NT2/D1 (cell line): Measurements from ENCODE around the gene KLRC3.

Experiments
- DNase-seq: peaks from one replicate; pipeline ENCODE4 v3.0.0-alpha.2; 2011; ENCODE audit warnings: low read depth, low spot score
- H3K27me3 ChIP-seq: 2 replicates; pipeline ENCODE4 v1.6.0; 2011; ENCODE audit warnings: mild to moderate bottlenecking; ENCODE audit not compliant: insufficient read length, insufficient read depth
- H3K36me3 ChIP-seq: 2 replicates; pipeline ENCODE4 v1.6.1; 2011; ENCODE audit warnings: mild to moderate bottlenecking, low read length, mixed read lengths; ENCODE audit not compliant: insufficient read depth, insufficient read length
- H3K4me1 ChIP-seq: 2 replicates; pipeline ENCODE4 v1.5.1; 2011; ENCODE audit not compliant: insufficient read depth, insufficient read length
- H3K4me3 ChIP-seq: 2 replicates; pipeline ENCODE4 v1.5.1; 2011; ENCODE audit warnings: low read depth; ENCODE audit not compliant: insufficient read length
- H3K9ac ChIP-seq: 2 replicates; pipeline ENCODE4 v1.6.0; 2011; ENCODE audit warnings: low read depth; ENCODE audit not compliant: insufficient read length
- H3K9me3 ChIP-seq: 2 replicates; pipeline ENCODE4 v1.5.1; 2011; ENCODE audit warnings: mild to moderate bottlenecking, low read length; ENCODE audit not compliant: insufficient read depth
- SUZ12 ChIP-seq: IDR thresholded peaks from 2 replicates; pipeline ENCODE4 v1.6.1; 2011; ENCODE audit not compliant: insufficient read length, insufficient read depth; ENCODE audit errors: extremely low read depth
- YY1 ChIP-seq: IDR thresholded peaks from 2 replicates; pipeline ENCODE4 v1.6.1; 2011; ENCODE audit not compliant: insufficient read length, insufficient read depth
- ZNF274 ChIP-seq: IDR thresholded peaks from 2 replicates; pipeline ENCODE4 v1.6.1; 2011; ENCODE audit warnings: mild to moderate bottlenecking, low read depth, low read length

The KLRC3 gene

DNA sequence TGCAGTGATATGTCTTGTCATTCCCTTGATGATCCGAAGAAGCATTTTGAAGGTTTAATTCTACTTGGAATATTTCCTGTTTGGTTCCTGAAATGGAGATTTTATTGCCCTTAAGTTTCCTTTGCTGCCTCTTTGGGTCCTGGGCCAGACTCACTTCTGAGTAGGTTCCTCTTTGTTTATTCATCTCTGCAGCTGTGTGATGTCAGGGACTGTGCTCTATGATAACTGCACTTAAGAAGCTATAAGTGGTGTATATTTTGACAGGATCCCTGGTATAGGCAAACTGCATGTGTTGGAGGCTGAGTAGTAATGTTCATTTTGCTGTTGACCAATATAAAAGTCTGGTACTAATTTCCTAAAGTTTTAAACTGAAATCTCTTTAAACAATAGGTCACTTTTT, 11.0 kb downstream of the KLRC3 start, which contains the start of gene KLRC4:
Gene KLRC4 (minus strand): TSS at position 366 of the 400 bp plus-strand sequence. CDS start 182 bp downstream, at position 184.
- TF ChIP-seq ZNF274 (no peak), SUZ12 (no peak), YY1 (no peak)
- Histone ChIP-seq H3K4me3 (no peak within 1 kb of the TSS), H3K9ac (no peak within 1 kb of the TSS), H3K36me3 (no peaks in the 10 kb centered on the region), H3K9me3 (peaks cover 5% of the 10 kb centered on the region; the same call in 1 of the 2 replicates), H3K27me3 (no peaks in the 10 kb centered on the region), H3K4me1 (no peaks in the 10 kb centered on the region)
- DNase-seq, result no peak

DNA sequence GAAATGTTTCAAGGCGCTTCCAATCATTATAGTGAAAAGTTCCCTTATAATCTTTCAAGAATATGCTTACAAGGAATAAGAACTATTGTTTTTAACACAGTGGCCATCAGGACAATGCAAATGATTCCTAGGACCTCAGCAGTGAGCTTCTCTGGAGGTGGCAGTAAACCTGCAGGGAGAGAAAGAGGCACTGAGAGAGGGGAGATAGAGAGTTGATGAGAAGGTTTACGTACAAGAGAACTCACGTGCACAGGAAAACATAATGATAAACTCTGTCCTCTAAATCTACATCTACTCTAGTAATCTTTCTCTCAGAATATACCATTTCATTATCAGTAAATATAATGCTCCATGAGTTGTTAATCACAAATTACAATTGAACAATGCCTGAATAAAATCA, 11.6 kb downstream of the KLRC3 start:
- H3K9ac ChIP-seq, result no peak overlapping the region
- no peak for DNase-seq
- H3K36me3 ChIP-seq, result no peaks in the 10 kb centered on the region
- no peak overlapping the region for H3K4me3 ChIP-seq
- H3K27me3 ChIP-seq, result no peaks in the 10 kb centered on the region
- peaks cover 5% of the 10 kb centered on the region; the same call in 1 of the 2 replicates for H3K9me3 ChIP-seq
- H3K4me1 ChIP-seq, result no peaks in the 10 kb centered on the region
- TF ChIP-seq YY1 (no peak), SUZ12 (no peak), ZNF274 (no peak)

DNA sequence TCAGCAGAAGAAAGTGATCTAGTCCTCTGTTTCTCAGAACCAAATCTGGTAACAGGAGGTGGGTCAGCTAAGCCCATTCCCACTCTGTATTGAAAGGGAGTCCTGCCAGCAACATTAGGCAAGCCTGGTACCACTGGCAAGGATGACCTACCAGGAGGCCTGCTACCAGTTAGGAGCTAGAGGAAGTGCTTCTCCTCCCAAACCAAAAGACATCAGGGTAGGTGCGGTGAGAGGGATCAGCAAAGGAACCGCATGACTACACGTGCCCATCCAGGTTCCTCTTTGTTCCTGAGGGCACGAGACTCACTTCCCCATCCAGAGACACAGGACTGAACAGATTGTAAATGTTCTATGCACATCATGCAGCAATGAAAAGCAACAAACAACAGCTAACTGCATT, 13.7 kb downstream of the KLRC3 start:
- Histone ChIP-seq H3K9me3 (peaks cover 5% of the 10 kb centered on the region; the same call in 1 of the 2 replicates), H3K36me3 (no peaks in the 10 kb centered on the region), H3K4me1 (no peaks in the 10 kb centered on the region), H3K4me3 (no peak overlapping the region), H3K9ac (no peak overlapping the region), H3K27me3 (no peaks in the 10 kb centered on the region)
- DNase-seq, result no peak
- TF ChIP-seq YY1 (no peak), ZNF274 (no peak), SUZ12 (no peak)

DNA sequence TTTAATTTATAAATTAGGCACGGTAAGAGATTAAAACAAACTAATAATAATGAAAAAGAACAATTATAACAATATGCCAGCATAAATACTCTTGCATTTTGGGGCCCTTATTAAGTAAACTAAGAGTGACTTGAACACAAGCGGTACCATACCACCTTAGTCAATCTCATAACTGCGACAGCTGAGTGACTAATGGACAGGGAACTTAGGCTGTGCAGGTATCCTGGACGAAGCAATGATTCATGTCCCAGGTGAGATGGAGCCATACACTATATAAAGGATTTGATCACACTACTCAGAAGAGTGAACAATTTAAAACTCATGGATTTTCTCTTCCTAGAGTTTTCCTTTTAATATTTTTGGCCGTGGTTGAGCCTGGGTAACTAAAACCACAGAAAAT, 15.1 kb downstream of the KLRC3 start:
- DNase-seq, result no peak
- Histone ChIP-seq H3K27me3 (no peaks in the 10 kb centered on the region), H3K9ac (no peak overlapping the region), H3K9me3 (peaks cover 5% of the 10 kb centered on the region; the same call in 1 of the 2 replicates), H3K4me3 (no peak overlapping the region), H3K4me1 (no peaks in the 10 kb centered on the region), H3K36me3 (no peaks in the 10 kb centered on the region)
- TF ChIP-seq YY1, result no peak
- no peak for TF ChIP-seq ZNF274
- TF ChIP-seq SUZ12, result no peak

DNA sequence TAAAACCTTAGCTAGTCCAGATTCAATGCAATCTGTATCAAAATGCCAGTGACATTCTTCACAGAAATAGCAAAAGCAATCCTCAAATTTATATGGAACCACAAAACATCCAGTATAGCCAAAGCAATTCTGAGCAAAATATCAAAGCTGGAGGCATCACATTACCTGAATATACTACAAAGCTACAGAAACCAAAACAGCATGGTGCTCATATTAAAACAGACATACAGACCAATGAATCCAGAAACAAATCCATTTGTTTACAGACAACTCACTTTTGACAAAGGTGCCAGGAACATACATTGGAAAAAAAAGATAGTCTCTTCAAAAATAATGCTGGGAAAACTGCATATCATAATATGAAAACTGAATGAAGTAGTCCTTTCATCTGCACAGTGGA, 15.6 kb downstream of the KLRC3 start:
- H3K36me3 ChIP-seq, result no peaks in the 10 kb centered on the region
- no peak for TF ChIP-seq SUZ12
- TF ChIP-seq ZNF274, result no peak
- no peak for TF ChIP-seq YY1
- peaks cover 5% of the 10 kb centered on the region; the same call in 1 of the 2 replicates for H3K9me3 ChIP-seq

DNA sequence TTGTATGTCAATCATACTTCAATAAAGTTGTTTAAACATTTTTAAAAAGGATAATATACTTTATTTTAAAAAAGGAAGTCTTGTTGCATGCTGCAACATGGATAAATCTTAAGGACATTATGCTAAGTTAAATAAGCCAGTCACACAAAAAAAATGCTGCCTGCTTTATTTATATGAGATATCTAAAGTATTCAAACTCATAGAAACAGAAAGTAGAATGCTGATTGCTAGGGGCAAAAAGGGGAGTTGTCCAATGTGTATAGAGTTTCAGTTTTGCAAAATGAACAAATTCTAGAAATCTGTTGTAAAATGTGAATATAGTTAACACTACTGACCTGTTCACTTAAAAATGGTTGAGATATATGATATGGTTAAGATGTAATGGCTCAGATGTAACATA, 19.6 kb downstream of the KLRC3 start:
- TF ChIP-seq SUZ12, result no peak
- TF ChIP-seq ZNF274, result no peak
- no peak for TF ChIP-seq YY1
- DNase-seq, result no peak
- no peaks in the 10 kb centered on the region for H3K27me3 ChIP-seq
- no peak overlapping the region for H3K9ac ChIP-seq
- no peak overlapping the region for H3K4me3 ChIP-seq
- H3K4me1 ChIP-seq, result no peaks in the 10 kb centered on the region
- H3K36me3 ChIP-seq, result no peaks in the 10 kb centered on the region
- peaks cover 5% of the 10 kb centered on the region; the same call in 1 of the 2 replicates for H3K9me3 ChIP-seq

More for the DNA sequence above, 15.6 kb downstream of the KLRC3 start:
- H3K9ac ChIP-seq, result no peak overlapping the region
- DNase-seq, result no peak
- no peaks in the 10 kb centered on the region for H3K27me3 ChIP-seq
- no peak overlapping the region for H3K4me3 ChIP-seq
- H3K4me1 ChIP-seq, result no peaks in the 10 kb centered on the region

DNA sequence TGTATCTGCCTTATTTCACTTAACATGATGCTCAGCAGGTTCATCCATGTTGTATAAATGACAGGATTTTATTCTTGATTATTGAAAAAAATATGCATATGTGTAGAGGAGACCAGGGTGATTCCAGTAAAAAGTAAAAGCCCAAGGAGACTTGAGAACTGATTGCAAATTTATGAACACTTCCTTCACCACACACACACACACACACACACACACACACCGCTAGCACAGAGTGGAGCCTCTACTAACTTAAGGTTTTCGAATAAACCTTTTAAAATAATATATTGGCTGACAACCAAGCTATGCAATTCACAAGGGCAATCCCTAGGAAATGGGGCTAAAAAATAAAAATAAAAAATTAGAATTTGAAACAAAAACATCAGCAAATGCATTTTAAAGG, 22.2 kb downstream of the KLRC3 start:
- H3K36me3 ChIP-seq, result no peaks in the 10 kb centered on the region
- TF ChIP-seq ZNF274, result no peak
- no peak for TF ChIP-seq YY1
- TF ChIP-seq SUZ12, result no peak
- no peak overlapping the region for H3K9ac ChIP-seq
- no peaks in the 10 kb centered on the region for H3K27me3 ChIP-seq
- H3K4me1 ChIP-seq, result no peaks in the 10 kb centered on the region
- H3K9me3 ChIP-seq, result no peaks in the 10 kb centered on the region
- H3K4me3 ChIP-seq, result no peak overlapping the region
- no peak for DNase-seq
